ENCODE data around the gene GET4.

Gene GET4

DNA sequence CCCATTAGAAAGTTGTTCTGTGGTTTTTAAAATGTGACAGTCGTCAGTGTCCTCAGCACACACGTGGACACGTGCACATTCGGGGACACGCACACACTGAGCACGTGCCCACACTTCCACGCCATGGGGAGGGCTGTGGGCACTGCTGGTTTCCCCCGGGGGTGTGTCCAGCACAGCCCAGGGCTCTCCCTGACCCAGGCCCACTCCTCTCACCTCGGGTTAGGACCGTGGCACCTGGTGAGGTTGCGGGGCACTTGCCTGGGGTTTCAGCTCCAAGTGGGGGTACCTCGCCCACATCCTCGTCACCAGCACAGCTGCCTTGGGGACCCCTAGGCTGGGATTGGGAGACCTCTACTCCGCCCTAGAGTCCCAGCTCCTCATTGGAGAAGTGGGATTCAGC, 20.7 kb downstream of the GET4 start:
- in situ Hi-C loops (cut with MboI; ENCODE audit: low pct_unique_long_range_greater_than_20kb, low sequenced_read_pairs, unreplicated experiment), result no loop called here
- TF ChIP-seq, protein P1, sequence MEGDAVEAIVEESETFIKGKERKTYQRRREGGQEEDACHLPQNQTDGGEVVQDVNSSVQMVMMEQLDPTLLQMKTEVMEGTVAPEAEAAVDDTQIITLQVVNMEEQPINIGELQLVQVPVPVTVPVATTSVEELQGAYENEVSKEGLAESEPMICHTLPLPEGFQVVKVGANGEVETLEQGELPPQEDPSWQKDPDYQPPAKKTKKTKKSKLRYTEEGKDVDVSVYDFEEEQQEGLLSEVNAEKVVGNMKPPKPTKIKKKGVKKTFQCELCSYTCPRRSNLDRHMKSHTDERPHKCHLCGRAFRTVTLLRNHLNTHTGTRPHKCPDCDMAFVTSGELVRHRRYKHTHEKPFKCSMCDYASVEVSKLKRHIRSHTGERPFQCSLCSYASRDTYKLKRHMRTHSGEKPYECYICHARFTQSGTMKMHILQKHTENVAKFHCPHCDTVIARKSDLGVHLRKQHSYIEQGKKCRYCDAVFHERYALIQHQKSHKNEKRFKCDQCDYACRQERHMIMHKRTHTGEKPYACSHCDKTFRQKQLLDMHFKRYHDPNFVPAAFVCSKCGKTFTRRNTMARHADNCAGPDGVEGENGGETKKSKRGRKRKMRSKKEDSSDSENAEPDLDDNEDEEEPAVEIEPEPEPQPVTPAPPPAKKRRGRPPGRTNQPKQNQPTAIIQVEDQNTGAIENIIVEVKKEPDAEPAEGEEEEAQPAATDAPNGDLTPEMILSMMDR (IDR thresholded peaks at IDR 0.05; ENCODE audit: extremely low read depth, insufficient read depth, missing control alignments), result no peak
- DNase-seq (ENCODE audit: low spot score), result no peak

DNA sequence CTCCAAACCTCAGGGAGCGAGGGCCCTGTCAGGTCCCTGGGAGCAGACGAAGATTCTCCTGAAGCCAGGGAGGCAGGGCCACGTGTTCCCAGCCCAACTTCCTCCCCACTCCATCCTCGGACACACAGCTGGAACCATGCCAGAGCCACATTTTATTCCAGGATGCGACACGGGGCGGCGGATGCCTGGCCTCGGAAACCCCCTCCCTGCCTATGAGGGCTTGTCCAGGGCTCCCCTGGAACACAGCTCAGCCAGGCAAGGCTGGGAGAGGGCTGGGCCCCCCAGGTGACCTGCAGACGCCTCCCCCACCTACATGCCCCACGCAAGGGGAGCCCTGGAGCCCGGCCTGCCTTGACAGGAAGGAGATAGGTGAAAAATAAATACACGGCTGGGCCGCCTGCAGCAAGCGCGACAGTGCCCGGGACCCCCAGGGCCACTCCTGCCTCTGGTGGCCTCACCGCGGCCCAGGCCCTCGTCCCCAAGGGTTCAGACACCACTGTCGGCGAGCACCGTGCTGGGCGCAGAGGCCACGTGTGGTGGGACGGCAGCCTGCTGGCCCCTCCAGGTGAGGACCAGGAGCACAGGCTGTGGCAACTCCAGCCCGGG, 21.5 kb downstream of the GET4 start:
- TF ChIP-seq, protein P1 (IDR thresholded peaks at IDR 0.05; ENCODE audit: extremely low read depth, insufficient read depth, missing control alignments), result no peak
- in situ Hi-C loops (cut with MboI; ENCODE audit: low pct_unique_long_range_greater_than_20kb, low sequenced_read_pairs, unreplicated experiment), result no loop called here
- DNase-seq (ENCODE audit: low spot score), result no peak

DNA sequence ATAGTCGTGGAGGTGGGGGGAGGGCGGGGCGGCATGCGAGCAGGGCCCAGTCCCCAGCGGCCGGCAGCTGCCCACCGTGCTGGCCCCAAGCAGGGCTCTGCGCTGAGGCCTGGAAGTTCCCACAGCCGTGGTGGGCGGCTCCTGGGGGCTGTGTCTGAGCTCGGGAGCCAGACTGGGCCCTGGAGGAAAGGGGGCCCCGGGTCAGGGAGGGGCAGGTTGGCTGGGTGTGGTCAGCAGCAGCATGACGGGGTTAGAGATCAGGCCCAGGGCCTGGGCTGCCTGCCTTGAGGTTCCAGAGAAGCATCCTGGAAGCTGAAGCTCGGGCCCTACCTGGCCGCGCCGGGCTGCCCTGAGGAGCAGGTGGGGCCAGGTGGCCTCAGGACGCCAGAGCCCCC, 22.1 kb downstream of the GET4 start:
- TF ChIP-seq, protein P1 (IDR thresholded peaks at IDR 0.05; ENCODE audit: extremely low read depth, insufficient read depth, missing control alignments), result no peak
- DNase-seq (ENCODE audit: low spot score), result no peak
- in situ Hi-C loops (cut with MboI; ENCODE audit: low pct_unique_long_range_greater_than_20kb, low sequenced_read_pairs, unreplicated experiment), result no loop called here

DNA sequence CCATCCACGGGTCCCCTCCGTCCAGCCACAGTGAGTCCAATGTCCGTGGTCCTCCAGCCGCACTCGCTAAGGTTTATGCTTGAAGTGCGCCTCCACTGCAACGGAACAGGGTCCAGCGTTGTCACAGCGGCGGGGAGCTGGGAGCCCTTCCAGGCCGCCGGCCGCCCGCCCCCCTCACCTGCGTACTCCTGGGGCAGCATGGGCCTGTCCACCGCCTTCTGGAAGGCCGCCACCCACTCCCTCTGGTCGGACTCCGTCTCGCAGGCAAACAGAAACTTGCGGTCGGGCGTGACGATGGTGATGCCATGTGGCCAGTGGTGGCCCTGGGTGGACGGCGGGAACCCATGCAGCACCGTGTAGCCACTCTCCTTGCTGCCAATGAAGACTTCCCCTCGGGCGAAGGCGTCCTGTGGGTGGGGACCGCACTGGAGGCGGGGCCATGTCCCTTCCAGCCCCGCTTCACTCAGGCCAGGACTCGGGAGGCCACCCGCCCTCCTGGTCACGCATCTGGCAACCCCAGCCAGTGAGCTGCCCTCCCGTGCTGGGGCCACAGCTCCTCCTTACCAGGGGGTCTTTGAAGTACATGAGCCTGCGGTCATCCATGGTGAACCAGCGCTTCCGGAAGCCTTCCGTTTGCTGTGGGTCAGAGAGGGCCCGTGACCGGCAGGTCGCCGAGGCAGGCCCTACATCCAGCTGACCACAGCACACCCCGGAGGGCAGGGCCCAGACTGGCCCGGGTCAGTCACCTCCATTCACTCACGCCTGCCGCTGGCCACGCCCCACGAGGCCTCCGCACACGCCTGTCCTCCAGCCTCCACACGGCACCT, 22.7 kb downstream of the GET4 start:
- in situ Hi-C loops (cut with MboI; ENCODE audit: low pct_unique_long_range_greater_than_20kb, low sequenced_read_pairs, unreplicated experiment), result no loop called here
- DNase-seq (ENCODE audit: low spot score), result no peak
- TF ChIP-seq, protein P1 (IDR thresholded peaks at IDR 0.05; ENCODE audit: extremely low read depth, insufficient read depth, missing control alignments), result no peak

DNA sequence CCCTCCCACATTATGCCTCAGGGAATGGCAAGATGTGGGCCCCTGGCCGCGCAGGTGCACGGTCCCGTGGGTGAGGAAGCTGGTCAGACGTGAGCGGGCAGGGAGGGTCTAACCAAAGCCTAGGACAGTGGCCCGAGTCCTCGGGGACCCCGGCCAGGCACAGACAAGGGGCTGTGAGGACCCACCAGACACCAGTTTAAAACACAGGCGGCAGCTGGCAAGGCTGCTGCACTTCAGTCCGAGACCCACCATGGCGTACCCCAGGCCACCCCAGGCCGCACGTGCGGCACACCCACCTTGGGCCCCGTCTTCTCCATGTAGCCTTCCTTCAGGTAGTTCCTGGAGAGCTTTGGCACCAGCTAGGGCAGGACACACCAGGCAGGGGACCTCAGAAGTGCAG, 23.5 kb downstream of the GET4 start:
- DNase-seq (ENCODE audit: low spot score), result no peak
- in situ Hi-C loops (cut with MboI; ENCODE audit: low pct_unique_long_range_greater_than_20kb, low sequenced_read_pairs, unreplicated experiment), result no loop called here
- TF ChIP-seq, protein P1 (IDR thresholded peaks at IDR 0.05; ENCODE audit: extremely low read depth, insufficient read depth, missing control alignments), result no peak

DNA sequence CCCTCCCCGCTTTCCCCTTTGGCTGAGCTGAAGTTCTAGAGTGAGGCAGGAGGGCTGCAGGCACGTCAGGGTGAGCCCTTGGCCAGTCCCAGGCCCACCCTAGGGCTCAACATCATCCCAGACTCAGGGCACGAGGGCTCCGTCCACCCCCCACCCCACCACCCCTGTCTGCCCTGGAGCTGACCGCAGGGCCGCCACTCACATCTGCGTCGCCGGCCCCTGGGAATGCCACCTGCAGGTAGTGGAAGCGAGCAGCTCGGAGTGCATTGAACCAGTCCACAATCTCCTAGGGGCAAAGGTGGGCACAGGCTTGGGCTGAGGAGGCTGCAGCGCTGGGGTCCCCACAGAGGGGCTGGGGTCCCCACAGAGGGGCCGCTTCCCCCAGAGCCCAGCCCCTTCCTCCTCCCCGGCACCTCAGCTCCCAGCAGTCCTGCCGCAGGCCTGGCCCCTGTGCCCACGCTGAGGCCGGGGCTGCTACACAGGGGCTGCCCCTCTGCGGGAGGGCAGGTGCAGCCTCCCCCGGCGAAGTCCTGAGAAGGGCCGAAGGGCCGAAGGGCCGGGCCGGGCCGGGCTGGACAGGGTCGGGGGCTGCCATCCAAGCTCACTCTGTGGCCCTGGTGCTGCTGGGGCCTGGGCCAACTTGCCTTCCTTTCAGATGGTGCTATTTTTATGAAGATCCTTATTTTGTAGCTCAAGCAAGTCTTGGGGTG, 24.1 kb downstream of the GET4 start:
- in situ Hi-C loops (cut with MboI; ENCODE audit: low pct_unique_long_range_greater_than_20kb, low sequenced_read_pairs, unreplicated experiment), result no loop called here
- TF ChIP-seq, protein P1 (IDR thresholded peaks at IDR 0.05; ENCODE audit: extremely low read depth, insufficient read depth, missing control alignments), result no peak
- no peak for DNase-seq (ENCODE audit: low spot score)
